Right lobe of liver (tissue), 4 donors: ENCODE measurements around the gene TIMP1.

Source experiments
- CTCF ChIP-seq, 4 donors: fragments of 200-600 bp in 3 of 4; fragments of 450-650 bp in 1 of 4; IDR thresholded peaks; one replicate each; pipeline versions ENCODE4 v1.5.1 to v1.8.0; 2016 to 2022; ENCODE audit warnings: antibody characterized with exemption in 4 of 4, mild to moderate bottlenecking in 2 of 4
- POLR2A ChIP-seq: fragments of 450-650 bp; IDR thresholded peaks from one replicate; pipeline ENCODE4 v1.6.1; 2017; ENCODE audit warnings: antibody characterized with exemption, mild to moderate bottlenecking
- donor health status: DM: no; HTN: no; CAD: no.
- donor health status: DM: no; HTN: no; CAD: no.
- donor health status: DM: no; HTN: yes; CAD: no.

- TF ChIP-seq CTCF (IDR thresholded peaks at IDR 0.05) (no peak), POLR2A (no peak)
Measured at GRCh38 chrX:47618923-47619485, 36.8 kb downstream of the TIMP1 start.
